ENCODE data around the gene R3HDML. TPM values are rescaled to one million over a fixed set of nuclear protein-coding genes. Genes with fewer than 3 reads are reported as not detected.
"Not testable (repeated sequence)": the region's sequence is repeated elsewhere in the genome, so short reads cannot be mapped to it uniquely, and the experiment has no call there.

R3HDML gene
- total RNA-seq, 1 donor from 2014 or later, result not detected

DNA sequence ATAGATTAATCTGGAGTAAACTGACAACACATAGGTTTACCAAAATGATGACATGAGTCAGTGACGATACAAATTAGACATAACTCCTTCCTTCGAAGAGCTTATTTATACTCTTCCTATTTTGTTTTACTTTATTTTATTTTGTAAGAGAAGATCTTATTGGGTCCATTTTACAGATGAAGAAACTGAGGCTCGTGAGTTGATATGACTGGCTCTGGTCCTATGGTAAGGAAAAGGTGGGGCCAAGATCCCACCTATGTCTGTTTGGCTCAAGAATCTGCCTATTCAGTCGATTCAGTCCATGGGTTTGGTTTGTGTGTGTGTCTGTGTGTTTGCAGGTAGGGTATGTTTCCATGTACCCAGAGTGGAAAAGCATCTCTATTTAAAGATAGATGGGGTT, 8.4 kb upstream of the R3HDML start:
- DNase-seq, result no peak

DNA sequence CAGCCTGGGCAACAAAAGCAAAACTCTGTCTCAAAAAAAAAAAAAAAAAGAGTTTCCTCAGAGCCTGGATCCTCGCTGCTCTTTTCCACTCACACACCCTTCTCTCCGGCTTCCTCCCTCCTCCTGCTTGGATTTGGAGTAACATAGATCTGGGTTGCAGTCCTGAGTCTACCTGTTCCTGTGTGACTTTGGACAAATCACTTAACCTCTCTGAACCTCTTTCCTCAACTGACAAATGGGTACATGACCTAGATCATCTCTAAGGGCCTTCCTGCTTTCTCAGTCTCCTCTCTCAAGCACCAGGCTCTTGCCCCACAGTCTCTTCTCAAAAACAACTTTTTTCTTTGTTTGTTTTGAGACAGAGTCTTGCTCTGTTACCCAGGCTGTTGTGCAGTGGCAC, 5.6 kb upstream of the R3HDML start:
- no peak for DNase-seq

DNA sequence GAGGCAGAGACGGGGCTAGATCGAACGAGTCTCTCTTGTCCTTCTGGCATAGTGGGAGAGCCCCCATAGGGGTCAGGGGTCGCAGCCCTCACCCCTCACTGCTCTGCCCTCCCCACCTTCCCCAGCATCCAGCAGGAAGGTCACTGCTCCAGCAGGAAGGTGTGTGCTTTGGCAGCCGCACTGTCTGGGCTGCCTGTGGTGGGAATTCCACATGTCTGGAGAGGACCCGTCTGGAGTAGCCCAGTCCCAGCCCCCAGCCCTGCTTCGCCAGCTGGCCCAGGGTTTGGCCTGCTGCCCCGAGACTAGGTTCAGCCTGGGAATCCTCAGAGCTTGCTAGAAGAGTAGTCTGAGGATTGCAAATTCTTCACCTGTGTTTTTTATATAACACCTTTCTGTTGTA, 2.5 kb upstream of the R3HDML start:
- DNase-seq, result no peak

DNA sequence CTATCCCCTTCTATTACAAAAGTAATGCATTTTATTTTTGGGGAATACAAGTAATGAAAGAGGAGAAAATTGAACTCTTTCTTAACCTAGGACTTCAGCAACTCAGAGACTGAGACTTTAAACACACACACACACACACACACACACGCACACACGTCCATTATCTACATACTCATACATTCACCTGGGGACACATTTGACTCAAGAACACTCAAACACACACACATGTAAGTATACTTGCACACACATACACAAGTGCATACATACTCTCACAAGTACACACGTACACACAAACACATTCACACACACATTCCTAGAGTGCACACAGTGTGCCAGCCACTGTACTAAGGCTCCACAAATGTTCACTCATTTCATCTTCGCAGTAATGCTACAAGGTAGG, 2.1 kb upstream of the R3HDML start:
- DNase-seq, result no peak

GRCh38 chr20:44335675-44336074, 1.2 kb upstream of the R3HDML start:
- DNase-seq, result no peak

DNA sequence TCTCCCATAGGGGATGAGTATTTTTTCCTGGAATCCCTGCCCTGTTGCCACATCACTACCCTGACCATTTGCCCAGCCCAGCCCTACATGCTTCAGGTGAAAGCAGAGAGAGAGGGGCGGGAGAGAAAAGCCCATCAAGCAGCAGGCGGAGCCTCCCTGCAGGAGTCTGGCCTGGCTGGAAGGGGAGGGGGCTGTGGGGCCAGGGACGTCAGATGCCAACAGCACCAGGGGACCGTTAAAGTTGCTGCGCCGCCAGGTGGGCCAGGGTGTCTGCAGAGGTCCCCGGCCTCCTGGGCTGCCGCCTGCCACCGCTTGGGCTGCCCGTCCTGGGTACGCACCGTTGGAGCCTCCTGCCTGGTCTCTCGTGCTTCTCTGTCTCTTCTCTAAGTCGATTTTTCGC, 757 bp upstream of the R3HDML start:
- no peak for DNase-seq

GRCh38 chr20:44342248-44342647, 5.4 kb downstream of the R3HDML start:
- no peak for DNase-seq

GRCh38 chr20:44343162-44343675, 6.4 kb downstream of the R3HDML start:
- no peak for DNase-seq

GRCh38 chr20:44344723-44345122, 7.9 kb downstream of the R3HDML start:
- no peak for DNase-seq

DNA sequence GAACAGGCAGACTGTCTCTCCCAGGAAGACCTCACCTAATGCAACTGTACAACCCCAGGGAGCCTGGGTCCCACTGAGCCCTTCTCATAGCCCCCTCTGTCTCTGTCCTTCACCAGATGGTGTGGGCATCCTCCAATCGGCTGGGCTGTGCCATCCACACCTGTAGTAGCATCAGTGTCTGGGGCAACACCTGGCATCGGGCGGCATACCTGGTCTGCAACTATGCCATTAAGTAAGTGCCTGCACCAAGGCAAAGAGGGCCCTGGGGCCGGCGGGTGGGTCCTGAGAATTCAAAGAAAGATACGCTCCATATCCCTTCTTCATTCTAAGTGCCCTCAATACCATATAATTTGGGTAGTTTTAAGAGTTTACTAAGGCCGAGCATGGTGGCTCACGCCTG, 8.3 kb downstream of the R3HDML start:
- no peak for DNase-seq

- not testable (repeated sequence) for DNase-seq
Measured at GRCh38 chr20:44345941-44346340, 9.1 kb downstream of the R3HDML start.

- DNase-seq, result no peak
Measured at GRCh38 chr20:44348168-44348659, 11.4 kb downstream of the R3HDML start.

DNA sequence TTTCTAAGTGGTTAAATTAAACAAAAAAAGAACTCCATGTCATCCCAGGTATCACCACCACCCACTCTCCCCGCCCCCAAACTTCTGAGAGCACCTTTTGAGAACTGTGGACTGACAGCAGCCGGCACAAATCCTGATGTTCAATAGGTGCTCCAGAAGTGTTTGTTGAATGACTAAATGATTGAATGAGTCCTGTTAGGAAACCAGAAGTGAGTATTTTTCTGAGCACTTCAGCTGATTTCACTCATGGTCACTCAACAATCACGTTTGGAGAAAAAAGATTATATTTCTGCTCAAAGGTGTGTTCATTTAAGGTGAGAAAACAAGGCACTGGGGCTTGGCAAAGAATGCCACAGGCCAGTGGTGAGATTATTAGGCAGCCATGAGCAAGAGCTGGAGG, 12.5 kb downstream of the R3HDML start:
- no peak for DNase-seq

DNA sequence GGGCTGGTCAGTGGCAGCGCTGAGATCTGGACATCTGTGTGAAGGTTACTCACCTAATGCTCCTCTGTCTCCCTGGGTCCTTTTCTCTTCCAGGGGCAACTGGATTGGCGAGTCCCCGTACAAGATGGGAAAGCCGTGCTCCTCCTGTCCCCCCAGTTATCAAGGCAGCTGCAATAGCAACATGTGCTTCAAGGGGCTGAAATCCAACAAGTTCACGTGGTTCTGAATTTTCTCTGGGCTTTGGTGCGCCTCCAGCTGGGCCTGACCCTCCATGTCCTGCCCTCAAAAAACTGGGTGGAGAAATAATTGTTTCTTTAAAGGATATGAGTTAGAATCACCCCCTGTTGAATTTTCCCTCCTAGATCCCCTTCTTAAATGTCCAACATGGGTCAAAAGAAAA, 13.7 kb downstream of the R3HDML start:
- no peak for DNase-seq

- no peak for DNase-seq
Measured at GRCh38 chr20:44354979-44355497, 18.2 kb downstream of the R3HDML start.

DNA sequence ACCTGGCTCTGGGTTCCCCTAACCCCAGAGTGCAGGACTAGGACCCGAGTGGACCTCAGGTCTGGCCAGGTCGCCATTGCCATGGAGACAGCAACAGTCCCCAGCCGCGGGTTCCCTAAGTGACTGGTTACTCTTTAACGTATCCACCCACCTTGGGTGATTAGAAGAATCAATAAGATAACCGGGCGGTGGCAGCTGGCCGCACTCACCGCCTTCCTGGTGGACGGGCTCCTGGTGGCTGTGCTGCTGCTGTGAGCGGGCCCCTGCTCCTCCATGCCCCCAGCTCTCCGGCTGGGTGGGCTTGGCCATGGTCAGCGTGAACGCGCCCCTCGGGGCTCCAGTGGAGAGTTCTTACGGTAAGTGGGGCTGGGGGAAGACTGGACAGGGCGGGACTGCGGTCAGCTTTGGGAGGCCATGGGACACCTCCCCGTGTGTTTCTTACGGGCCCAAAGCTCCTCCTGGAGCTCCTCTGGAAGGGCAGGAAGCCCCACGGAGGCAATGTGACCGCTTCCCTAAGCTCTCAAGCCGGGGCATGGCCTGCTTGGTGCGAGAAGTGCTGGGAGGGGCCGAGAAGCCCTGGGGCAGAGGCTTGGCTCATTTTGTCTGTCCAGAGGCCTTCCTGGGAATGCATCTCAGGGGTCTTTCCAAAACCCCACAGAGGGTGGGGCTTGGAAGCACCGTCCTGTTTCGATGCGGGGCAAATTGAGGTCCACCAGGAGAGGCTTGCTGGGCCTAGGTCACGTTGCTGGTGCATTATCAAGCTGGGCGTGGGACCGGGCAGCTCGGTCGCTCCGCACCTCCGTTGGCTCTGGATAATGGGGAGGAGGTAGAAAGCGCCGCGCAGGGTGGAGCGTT, 18.9 kb downstream of the R3HDML start, which contains the start of gene HNF4A:
Gene HNF4A, plus strand, starts transcription at position 202 of the 855 bp plus-strand sequence. Its CDS starts 106 bp downstream, at position 308.
- DNase-seq, result no peak

DNA sequence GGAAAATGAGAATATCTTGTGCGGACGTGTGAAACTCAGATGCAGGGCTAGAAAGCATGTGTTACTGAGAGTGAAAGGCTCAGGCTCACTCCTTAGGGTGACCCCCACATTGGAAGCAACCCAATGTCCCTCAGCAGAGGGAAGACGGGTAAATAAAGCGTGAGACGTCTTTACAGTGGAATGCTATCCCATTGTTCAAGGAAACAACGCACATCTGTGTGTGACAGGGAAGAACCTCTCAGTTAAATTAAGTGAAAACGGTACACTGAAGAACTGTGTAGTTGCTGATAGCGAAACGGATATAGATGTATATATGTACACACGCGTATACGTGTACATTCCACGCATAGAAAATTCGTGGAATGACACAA, 19.5 kb downstream of the R3HDML start:
- DNase-seq, result no peak

- DNase-seq, result no peak
Measured at GRCh38 chr20:44357020-44357419, 20.2 kb downstream of the R3HDML start.

DNA sequence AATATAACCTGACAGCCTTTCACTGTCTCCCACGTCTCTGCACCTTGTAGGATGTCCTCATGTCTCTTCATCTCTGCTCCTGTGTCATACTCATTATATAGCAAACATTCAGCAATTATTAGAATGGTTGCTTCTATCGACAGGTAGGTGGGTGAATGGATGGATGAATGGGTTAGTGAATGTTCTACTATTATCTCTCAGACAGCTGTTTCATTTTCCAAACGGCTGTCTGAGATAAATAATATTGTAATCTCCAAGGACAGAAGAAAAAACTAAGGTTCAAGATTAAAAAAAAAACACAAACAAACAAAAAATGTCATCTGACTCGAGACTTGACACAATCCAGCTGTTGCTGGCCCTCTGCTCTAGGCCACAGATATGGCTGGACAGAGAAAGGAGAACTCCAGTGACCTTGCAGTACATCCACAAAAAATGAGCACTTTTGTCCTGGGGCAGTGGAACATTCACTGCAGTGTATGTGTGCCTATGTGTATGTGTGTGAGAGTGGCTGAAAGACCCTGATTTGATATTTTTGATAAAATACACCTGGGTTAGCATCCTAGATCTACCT, 20.8 kb downstream of the R3HDML start:
- no peak for DNase-seq

DNA sequence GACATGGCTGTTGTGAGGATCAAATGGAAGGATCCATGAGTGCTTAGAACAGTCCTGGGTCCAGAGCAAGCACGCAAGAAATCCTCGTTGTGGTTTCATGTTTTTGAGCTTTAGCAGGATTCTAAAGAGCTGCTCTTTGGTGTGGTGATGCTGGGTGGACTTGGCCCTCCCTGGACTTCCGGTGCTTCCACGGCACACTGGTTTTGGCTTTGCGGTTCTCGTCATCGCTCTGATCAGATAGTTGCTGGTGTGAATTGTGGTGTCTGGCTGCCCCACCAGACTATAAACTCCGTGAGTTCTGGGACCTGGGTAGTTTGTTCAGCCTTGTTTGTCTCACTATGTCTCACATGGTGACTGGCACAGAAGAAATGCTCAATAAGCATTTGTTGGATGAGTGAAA, 21.9 kb downstream of the R3HDML start:
- no peak for DNase-seq

GRCh38 chr20:44360221-44360620, 23.4 kb downstream of the R3HDML start:
- no peak for DNase-seq

DNA sequence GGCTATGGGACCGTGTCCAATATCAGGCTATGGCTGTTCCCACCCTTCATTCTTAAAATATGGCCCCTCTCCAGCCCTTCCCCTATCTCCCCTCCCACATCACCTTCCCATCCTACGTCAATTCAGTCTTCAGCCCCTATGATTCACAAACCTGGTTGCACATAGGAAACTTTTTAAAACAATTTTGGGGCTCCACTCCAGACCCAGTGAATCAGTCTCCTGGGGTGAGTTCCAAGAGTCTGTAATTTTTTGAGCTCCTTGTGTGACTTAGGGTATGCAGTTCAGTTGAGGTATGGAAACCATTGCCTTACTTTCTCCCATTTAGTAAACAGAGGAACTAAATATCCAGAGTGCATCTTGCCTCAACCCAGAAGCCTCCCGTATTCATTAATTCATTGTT, 24.2 kb downstream of the R3HDML start:
- no peak for DNase-seq

DNA sequence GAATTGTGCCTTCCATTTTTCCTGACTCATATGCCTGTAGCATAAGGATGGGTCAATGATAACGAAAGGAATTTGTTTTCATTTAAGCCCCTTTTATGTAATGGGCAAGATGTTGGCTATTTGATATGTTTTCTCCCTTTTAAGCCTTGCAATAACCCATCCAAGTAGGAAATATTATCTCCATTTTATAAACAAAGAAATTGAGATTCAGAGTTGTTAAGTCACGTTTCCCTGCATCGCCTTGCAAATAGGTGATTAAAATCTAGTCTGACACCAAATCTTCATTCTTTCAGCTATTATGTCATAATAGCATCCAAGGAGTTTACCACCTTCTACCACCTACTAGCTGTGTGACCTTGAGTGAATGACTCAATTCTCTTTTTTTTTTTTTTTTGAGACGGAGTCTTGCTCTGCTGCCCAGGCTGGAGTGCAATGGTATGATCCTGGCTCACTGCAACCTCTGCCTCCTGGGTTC, 25.7 kb downstream of the R3HDML start:
- DNase-seq, result no peak

Data from skin of body (tissue), 2 donors.